ENCODE data around the gene HJV. TPM values are rescaled to one million over a fixed set of nuclear protein-coding genes. Genes with fewer than 3 reads are reported as not detected.

The HJV gene
- total and polyA plus RNA-seq, 2 of the 13 experiments (the other 11 are each of a cell fraction or from before 2014, with no cell fraction given): 0.18 TPM; not detected in 1

DNA sequence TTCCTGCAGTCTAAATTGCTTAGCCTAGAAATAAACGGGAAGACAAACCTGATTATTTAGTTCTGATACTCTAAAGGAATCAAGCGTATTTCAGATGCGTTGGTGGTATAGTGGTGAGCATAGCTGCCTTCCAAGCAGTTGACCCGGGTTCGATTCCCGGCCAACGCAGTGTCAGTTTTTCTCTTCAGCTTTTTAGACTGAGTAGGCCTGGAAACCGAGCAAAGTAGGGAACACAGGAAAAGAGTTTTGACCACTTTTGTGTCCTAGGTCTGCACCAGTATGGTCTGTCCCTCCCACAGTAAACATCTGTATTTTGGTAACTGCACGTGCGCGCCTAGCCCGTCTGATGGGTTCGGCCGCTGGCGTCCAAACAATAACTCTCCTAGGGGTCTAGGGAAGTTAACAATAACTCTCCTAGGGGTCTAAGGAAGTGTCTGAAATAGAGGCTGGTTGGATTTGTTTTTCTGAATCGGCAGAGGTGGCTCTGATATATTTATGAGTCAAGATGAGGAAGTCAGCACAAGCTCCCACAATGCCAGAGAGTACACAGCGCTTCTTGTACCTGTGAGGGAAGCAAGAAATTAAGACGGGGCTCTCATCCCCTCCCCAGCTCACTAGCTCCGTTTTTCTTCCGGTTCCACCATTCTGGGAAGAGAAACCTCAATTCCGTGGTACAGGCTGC lies 15.6 kb upstream of the HJV start (continued):
- no peak for TF ChIP-seq ZNF350 (CRISPR knock-in tag; IDR thresholded peaks at IDR 0.05; ENCODE audit: borderline replicate concordance, low read depth)
- TF ChIP-seq TGIF2 (CRISPR knock-in tag; IDR thresholded peaks at IDR 0.05): peak; percentile 45; the same call in 1 of the 2 replicates
- peak; percentile 48 for TF ChIP-seq ZNF777 (CRISPR knock-in tag; IDR thresholded peaks at IDR 0.05)
- no peak for TF ChIP-seq PHF20 (CRISPR knock-in tag; IDR thresholded peaks at IDR 0.05)
- peak; percentile 38; the same call in 1 of the 2 replicates for TF ChIP-seq SIX1 (CRISPR knock-in tag; IDR thresholded peaks at IDR 0.05; ENCODE audit: borderline replicate concordance)
- TF ChIP-seq, protein P1, sequence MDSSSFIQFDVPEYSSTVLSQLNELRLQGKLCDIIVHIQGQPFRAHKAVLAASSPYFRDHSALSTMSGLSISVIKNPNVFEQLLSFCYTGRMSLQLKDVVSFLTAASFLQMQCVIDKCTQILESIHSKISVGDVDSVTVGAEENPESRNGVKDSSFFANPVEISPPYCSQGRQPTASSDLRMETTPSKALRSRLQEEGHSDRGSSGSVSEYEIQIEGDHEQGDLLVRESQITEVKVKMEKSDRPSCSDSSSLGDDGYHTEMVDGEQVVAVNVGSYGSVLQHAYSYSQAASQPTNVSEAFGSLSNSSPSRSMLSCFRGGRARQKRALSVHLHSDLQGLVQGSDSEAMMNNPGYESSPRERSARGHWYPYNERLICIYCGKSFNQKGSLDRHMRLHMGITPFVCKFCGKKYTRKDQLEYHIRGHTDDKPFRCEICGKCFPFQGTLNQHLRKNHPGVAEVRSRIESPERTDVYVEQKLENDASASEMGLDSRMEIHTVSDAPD (CRISPR knock-in tag; IDR thresholded peaks at IDR 0.05): no peak
- peak; percentile 49; the same call in 1 of the 2 replicates for TF ChIP-seq ZNF670 (CRISPR knock-in tag; IDR thresholded peaks at IDR 0.05; ENCODE audit: borderline replicate concordance)
- TF ChIP-seq RARA (CRISPR knock-in tag; IDR thresholded peaks at IDR 0.05): no peak
- peak; percentile 36; the same call in 1 of the 2 replicates for TF ChIP-seq FOXJ3 (CRISPR knock-in tag; IDR thresholded peaks at IDR 0.05; ENCODE audit: borderline replicate concordance)
- TF ChIP-seq EP300 (IDR thresholded peaks at IDR 0.05; ENCODE audit: low read depth in 2 of 2, low read length in 2 of 2): no peak
- TF ChIP-seq EP300 (CRISPR knock-in tag; IDR thresholded peaks at IDR 0.05; ENCODE audit: borderline replicate concordance): no peak; the same call in 1 of the 2 replicates
- TF ChIP-seq, protein P2, sequence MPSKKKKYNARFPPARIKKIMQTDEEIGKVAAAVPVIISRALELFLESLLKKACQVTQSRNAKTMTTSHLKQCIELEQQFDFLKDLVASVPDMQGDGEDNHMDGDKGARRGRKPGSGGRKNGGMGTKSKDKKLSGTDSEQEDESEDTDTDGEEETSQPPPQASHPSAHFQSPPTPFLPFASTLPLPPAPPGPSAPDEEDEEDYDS (CRISPR knock-in tag; IDR thresholded peaks at IDR 0.05): peak; percentile 32; the same call in 1 of the 2 replicates
- no peak for TF ChIP-seq ZNF333 (CRISPR knock-in tag; IDR thresholded peaks at IDR 0.05; ENCODE audit: borderline replicate concordance)
- TF ChIP-seq ZNF768 (CRISPR knock-in tag; IDR thresholded peaks at IDR 0.05): no peak
- TF ChIP-seq, protein P3, sequence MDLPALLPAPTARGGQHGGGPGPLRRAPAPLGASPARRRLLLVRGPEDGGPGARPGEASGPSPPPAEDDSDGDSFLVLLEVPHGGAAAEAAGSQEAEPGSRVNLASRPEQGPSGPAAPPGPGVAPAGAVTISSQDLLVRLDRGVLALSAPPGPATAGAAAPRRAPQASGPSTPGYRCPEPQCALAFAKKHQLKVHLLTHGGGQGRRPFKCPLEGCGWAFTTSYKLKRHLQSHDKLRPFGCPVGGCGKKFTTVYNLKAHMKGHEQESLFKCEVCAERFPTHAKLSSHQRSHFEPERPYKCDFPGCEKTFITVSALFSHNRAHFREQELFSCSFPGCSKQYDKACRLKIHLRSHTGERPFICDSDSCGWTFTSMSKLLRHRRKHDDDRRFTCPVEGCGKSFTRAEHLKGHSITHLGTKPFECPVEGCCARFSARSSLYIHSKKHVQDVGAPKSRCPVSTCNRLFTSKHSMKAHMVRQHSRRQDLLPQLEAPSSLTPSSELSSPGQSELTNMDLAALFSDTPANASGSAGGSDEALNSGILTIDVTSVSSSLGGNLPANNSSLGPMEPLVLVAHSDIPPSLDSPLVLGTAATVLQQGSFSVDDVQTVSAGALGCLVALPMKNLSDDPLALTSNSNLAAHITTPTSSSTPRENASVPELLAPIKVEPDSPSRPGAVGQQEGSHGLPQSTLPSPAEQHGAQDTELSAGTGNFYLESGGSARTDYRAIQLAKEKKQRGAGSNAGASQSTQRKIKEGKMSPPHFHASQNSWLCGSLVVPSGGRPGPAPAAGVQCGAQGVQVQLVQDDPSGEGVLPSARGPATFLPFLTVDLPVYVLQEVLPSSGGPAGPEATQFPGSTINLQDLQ (CRISPR knock-in tag; IDR thresholded peaks at IDR 0.05): 0 out of 2 replicates have a peak, but pooled peaks have one; percentile 22
- TF ChIP-seq ZMAT3 (CRISPR knock-in tag; conservative IDR thresholded peaks at IDR 0.05): 0 out of 2 replicates have a peak, but pooled peaks have one; percentile 57
- TF ChIP-seq CENPX (CRISPR knock-in tag; IDR thresholded peaks at IDR 0.05): no peak
- TF ChIP-seq, protein P4, sequence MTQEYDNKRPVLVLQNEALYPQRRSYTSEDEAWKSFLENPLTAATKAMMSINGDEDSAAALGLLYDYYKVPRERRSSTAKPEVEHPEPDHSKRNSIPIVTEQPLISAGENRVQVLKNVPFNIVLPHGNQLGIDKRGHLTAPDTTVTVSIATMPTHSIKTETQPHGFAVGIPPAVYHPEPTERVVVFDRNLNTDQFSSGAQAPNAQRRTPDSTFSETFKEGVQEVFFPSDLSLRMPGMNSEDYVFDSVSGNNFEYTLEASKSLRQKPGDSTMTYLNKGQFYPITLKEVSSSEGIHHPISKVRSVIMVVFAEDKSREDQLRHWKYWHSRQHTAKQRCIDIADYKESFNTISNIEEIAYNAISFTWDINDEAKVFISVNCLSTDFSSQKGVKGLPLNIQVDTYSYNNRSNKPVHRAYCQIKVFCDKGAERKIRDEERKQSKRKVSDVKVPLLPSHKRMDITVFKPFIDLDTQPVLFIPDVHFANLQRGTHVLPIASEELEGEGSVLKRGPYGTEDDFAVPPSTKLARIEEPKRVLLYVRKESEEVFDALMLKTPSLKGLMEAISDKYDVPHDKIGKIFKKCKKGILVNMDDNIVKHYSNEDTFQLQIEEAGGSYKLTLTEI (CRISPR knock-in tag; conservative IDR thresholded peaks at IDR 0.05): no peak
- TF ChIP-seq ZNF557 (CRISPR knock-in tag; IDR thresholded peaks at IDR 0.05): no peak
- TF ChIP-seq NFIC (IDR thresholded peaks at IDR 0.05; ENCODE audit: low read length): peak; percentile 67; the same call in 1 of the 2 replicates
- TF ChIP-seq TCF7L2 (IDR thresholded peaks at IDR 0.05; ENCODE audit: low read depth, low read length): no peak
- no peak for TF ChIP-seq NFYC (CRISPR knock-in tag; IDR thresholded peaks at IDR 0.05)
- no peak for TF ChIP-seq IKZF1 (IDR thresholded peaks at IDR 0.05)
- 0 out of 2 replicates have a peak, but pooled peaks have one; percentile 32 for TF ChIP-seq MIER2 (CRISPR knock-in tag; IDR thresholded peaks at IDR 0.05)
- TF ChIP-seq, protein P5, sequence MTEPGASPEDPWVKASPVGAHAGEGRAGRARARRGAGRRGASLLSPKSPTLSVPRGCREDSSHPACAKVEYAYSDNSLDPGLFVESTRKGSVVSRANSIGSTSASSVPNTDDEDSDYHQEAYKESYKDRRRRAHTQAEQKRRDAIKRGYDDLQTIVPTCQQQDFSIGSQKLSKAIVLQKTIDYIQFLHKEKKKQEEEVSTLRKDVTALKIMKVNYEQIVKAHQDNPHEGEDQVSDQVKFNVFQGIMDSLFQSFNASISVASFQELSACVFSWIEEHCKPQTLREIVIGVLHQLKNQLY (CRISPR knock-in tag; IDR thresholded peaks at IDR 0.05): no peak
